Activated CD8-positive, alpha-beta memory T cell treated with anti-CD3 and anti-CD28 coated beads for 24 hours (primary cell): ENCODE data around the gene BPI.
"Not testable (repeated sequence)": the region's sequence is repeated elsewhere in the genome, so short reads cannot be mapped to it uniquely, and the experiment has no call there.

Source experiments
- DNase-seq: peaks from one replicate; pipeline ENCODE4 v3.0.0-alpha.2; 2020

BPI gene

DNA sequence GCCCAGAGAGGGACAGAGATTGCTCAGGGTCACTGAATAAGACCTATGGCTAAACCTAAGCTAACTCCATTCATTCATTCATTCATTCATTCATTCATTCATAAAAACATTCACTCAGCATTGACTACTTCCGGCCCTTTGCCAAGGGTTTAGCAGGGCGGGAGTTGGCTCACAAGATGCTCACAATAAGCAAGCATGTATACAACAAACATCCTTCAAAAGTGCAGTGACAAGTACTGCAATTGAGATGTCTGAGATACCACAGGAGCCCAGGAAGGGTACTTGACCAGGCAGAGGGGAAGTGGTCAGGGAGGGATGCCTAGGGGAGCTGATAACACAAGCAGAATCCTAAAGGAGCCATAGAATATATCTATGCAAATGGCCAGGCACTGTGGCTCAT lies 25.2 kb upstream of the BPI start:
- no peak for DNase-seq

DNA sequence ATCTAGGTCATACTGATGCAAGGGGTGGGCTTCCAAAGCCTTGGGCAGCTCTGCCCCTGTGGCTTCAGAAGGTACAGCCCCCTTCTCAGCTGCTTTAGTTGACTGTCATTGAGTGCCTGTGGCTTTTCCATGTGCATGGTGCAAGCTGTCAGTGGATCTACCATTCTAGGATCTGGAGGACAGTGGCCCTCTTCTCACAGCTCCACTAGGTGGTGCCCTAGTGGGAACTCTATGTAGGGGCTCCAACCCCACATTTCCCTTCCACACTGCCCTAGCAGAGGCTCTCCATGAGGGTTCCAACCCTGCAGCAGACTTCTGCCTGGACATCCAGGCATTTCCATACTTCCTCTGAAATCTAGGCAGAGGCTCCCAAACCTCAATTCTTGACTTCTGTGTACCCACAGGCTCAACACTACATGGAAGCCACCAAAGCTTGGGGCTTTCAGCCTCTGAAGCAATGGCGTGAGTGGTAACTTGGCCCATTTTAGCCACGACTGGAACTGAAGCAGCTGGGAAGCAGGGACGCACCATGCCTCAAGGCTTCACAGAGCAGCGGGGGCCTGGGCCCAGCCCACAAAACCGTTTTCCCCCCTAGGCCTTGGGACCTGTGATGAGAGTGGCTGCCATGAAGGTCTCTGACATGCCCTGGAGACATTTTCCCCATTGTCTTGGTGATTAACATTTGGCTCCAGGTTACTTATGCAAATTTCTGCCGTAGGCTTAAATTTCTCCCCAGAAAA lies 22.6 kb upstream of the BPI start:
- not testable (repeated sequence) for DNase-seq

DNA sequence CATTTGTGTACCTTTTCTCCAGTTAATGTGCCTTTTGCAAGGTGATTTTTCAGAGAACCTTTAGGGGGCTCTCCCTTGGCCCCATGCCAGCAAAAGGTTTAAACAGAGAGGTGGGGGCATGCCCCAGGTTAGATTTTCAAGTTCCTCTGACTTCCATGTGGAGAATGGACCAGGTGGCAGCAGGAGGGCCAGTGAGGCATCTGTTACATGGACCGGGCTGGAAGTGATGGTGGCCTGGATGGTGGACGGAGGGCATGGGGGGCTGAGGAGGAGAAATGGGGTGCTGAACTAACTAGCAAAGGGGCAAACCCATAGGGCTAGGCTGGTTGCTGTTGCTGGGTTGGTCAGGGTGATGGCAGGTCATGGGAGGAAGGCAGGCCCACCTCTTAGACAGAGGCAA lies 20.7 kb upstream of the BPI start:
- no peak for DNase-seq

DNA sequence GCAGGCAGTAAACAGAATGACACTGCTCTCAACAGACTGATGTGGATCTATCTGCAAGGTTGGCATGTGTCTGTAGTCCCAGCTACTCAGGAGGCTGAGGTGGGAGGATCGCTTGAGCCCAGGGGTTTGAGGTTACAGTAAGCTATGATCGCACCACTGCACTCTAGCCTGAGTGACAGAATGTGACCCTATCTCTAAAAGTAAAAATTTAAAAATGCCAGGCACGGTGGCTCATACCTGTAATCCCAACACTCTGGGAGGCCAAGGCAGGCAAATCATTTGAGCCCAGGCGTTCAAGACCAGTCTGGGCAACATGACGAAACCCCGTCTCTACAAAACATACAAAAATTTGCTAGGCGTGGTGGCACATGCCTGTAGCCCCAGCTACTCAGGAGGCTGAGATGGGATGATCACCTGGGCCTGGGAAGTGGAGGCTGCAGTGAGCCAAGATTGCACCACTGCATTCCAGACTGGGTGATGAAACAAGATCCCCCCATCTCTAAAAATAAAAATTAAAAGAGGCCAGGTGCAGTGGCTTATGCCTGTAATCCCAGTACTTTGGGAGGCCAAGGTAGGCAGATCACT lies 19.8 kb upstream of the BPI start:
- not testable (repeated sequence) for DNase-seq

DNA sequence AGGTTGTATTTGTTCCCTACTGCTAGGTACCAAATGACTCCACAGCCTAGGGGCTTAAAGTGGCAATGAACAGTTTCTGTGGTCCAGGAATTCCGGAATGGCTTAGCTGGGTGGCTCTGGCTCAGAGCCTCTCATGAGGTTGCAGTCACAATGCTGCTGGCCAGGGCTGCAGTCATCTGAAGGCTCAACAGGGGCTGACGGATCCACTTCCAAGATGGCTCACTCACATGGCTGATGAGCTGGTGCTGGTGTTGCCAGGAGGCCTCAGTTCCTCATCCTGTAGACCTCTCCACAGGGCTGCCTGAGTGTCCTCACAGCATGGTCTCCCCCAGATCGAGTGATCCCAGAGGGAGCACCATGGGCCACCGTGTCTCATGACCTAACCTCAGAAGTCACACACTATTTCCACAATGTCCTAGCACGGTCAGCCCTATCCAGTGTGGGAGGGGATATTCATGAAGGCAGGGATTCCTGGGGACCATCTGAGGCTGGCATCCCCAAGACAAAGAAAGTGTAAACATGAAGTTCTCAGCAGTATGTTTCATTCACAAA lies 19.0 kb upstream of the BPI start:
- no peak for DNase-seq

- DNase-seq, result no peak
Measured at GRCh38 chr20:38286586-38287531, 17.1 kb upstream of the BPI start.

DNA sequence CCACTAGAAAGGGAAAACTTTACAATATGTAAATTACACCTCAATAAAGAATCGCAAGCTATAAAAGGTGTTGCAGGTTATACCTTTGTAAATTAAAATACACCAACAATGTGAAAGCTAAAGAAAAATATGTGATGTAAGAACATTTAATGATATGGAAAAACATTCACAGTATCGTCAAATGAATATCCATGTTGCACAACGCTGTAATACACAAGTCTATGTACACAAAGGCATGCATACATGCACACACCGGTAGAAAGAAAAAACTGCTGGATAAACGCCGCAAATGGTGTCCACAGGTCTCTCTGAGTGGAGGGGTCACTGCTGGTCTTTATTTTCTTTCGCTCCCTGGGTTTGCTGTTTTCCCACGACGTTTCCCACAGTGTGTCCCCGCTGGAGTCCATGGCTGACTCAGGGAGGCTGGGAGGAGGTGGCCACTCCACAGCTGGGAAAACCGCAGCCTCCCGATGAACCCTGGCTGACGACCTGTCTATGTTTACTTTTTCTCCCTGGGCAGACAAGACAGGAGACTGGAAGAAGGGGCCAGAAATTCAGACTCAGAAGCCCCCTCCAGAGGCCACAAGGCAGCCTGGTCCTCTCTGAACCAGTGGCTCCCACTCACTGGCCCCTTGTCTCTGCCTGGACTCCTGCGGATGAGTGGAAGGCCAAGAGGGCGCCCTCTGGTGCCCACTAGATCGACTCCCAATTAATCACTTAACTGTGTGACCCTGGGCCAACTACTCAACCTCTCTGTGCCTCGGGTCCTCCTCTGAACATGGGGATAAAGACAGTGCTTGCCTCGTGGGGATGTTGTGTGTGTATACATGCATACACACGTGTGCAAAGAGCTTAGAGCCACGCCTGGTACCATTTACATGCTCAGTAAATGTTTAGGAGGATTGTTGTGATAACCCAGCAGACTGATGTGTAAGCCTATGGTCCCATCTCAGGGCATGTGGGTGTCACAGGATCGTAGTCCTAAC lies 12.8 kb upstream of the BPI start:
- DNase-seq, result no peak

GRCh38 chr20:38291966-38292365 lies 12.0 kb upstream of the BPI start:
- DNase-seq, result no peak

DNA sequence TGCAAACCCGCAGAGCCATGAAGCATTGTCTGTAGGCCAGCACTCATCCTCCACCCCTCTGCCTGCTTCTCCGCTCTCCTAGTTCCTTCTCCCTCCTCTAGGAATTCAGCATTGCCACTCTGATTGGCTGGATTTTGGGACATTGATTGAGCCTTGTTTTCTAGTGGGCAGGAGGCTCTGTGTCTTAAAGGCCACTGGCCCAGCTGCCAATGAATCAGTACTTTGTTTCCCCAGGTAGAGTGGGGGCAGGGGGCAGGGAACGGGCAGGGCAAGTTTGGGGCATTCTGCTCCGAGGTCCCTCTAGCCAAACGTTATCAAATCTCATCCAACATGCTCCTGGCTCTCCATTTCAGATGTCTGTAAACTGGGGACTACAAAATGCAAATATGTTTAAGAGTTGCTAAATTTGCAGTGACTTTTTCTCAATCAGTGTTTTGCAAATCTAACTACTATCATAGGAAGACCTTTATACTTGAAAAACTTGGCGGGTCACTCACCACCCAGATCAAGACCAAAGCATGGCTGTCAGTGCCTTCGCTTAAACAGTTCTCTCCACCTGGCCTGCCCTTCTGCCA lies 10.4 kb upstream of the BPI start:
- no peak for DNase-seq

DNA sequence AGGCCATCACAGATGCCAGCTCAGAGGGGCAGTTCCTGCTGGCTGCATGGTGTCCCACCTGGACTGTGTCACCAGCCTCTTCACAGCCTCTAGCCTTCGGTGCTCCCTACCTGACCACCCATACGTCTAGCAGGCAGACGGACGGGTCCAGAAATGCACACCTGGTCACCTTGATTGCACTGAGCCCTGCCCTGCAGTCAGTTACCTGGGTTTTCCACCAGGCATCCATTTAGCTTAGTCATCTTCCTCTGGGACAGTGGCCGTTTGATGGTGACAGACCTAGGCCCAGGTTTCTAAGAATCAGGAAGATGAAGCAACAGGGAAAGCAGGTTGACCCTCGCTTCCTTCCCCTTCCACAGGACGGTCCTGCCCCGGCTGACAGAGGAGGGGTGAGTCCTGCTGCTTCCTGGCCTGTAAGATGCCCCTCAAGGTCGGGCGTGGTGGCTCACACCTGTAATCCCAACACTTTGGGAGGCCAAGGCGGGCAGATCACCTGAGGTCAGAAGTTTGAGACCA lies 9.8 kb upstream of the BPI start:
- no peak for DNase-seq

DNA sequence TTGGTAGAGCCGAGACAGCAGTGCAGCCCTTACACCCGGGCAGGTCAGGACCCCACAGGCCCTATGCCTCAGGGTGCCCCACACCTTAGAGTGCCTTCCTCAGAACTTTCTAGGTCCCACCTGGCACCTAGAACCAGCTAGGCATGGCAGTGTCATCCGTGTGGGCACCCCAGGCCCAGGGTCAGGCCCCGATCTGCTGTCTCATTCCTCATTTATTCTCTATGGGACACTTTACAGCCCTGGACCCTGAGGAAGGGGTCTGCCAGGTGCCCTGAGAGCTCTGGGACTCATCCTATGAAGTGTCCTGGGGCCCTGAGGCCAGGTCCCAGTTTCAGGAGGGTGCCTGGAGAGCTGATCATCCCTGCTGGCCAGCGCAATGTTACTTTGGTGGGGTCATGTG lies 8.1 kb upstream of the BPI start:
- DNase-seq, result no peak

DNA sequence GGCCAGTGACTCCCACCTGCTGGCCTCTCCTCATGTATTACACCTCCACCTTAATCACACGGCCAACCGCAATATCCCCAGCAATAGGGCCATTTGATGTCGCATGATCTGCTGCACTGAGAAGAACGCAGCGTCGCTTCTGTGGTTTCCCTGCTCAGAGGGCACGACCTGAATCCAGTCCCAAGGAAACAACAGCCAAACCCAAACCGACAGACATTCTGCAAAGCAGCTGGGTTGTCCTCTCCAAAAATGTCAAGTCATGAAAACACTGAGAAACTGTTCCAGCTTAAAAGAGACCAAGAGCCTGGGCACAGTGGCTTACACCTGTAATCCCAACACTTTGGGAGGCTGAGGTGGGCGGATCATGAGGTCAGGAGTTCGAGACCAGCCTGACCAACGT lies 7.5 kb upstream of the BPI start:
- DNase-seq, result no peak

- DNase-seq, result no peak
Measured at GRCh38 chr20:38297916-38298674, 5.9 kb upstream of the BPI start.

DNA sequence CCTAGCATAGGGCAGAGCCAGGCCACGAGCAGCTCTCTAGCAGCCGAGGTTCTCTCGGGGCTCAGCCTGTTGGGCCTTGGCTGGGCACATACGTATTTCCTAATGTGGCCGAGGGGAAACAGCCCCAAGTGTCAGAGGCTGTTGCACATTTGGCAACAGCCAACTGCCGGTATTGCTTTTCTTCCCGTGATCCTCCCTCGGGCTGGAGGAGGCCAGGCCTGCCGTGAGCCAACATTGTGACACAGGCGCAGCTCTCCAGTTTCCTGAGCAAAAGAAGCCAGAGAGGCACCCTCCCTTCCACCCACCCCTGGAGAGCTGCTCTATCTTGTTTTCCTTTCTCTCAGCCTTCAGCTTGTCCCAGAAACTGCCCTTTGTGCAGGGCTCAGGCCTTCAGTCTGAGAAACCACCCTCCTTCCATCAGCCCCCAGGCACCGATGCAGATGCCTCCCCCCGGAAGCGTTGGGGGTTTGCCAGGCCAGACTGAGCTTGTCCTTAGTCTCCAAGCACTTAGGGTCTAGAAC lies 5.1 kb upstream of the BPI start:
- DNase-seq, result no peak

- DNase-seq, result no peak
Measured at GRCh38 chr20:38299963-38300362, 4.0 kb upstream of the BPI start.

GRCh38 chr20:38300438-38300837 lies 3.5 kb upstream of the BPI start:
- DNase-seq, result no peak

GRCh38 chr20:38301309-38301708 lies 2.6 kb upstream of the BPI start:
- no peak for DNase-seq

DNA sequence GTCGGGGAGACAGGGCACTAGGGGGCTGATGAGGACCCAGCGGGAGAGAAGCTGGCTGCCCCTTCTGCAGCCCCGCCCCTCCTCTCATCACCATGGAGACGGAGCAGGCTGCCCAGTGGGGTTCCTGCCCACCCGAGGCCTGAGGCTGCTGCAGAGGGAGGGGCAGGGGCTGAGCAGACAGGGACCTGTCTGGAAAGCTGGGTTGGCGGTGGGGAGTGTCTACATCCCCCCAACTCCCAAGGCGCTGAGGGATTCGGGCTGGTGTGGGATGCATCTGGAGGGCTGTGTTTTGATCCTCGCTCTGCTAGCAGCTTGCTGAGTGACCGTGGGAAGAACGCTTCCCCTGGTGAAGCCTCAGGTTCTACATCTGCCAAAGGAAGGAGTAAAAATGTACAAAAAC lies 1.2 kb upstream of the BPI start:
- no peak for DNase-seq

DNA sequence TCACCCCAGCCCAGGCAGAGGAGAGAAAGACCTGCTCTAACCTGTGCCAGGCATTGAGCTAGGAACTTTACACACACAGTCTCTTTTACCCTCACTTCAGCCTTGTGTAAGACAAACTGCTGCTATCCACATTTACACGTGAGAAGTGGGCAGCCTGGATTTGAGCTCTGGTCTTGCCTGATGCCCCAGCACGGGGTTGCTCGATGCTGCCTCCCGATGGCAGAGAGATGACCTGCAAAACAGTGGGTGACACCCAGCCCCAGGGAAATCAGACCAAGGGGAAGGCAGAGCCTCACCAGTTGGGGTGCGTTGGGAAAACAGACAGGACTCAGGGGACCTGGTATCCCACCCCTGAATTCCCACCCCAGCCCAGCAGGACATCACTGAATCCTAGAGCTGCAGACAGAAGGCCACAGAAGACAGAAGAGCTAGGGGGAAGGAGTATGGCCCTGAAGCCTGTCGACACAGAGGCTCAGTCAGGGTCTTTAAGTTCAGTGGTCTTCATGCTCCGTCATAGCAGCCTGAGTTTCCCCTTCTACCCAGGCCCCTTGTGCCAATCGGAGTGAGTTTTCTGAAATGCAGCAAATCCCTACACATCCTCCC lies 990 bp downstream of the BPI start:
- DNase-seq, result no peak

DNA sequence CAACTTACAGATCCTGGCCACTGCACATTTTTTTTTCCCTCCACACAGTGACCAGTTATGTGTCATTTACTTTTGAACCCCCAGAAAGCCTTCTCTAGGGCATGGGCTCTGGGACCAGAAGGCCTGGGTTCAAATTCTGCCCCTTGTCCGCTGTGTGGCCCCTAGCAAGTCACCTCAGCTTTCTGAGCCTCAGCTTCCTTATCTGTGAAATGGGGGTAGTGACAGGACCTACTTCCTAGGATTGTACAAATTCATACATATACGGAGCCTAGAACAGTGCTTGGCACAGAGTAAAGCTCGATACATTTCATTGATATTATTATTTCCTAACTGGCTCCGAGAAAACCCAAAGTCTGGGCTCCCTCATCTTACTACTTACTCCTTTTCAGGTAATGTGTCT lies 1.6 kb downstream of the BPI start:
- DNase-seq, result no peak
